H9 (cell line): Measurements from ENCODE around the gene CWC22. TPM values are rescaled to one million over a fixed set of nuclear protein-coding genes. Genes with fewer than 3 reads are reported as not detected.

Experiments
- DNase-seq: peaks from one replicate; pipeline ENCODE4 v3.0.0-alpha.2; 2017
- H2AFZ ChIP-seq: one replicate; pipeline ENCODE4 v1.6.1; 2013; ENCODE audit warnings: mild to moderate bottlenecking, low read length, control low read depth, moderate library complexity
- H2AK5ac ChIP-seq: 2 replicates; pipeline ENCODE4 v1.6.1; 2013; ENCODE audit warnings: low read length, control low read depth, mixed read lengths; ENCODE audit not compliant: insufficient read length
- H2BK120ac ChIP-seq: one replicate; pipeline ENCODE4 v1.6.1; 2013; ENCODE audit warnings: low read depth, mild to moderate bottlenecking, low read length, control low read depth, inconsistent platforms; ENCODE audit not compliant: poor library complexity, severe bottlenecking
- H2BK12ac ChIP-seq: 2 replicates; pipeline ENCODE4 v1.6.1; 2013; ENCODE audit warnings: low read length, control low read depth, mixed read lengths, low read depth; ENCODE audit not compliant: insufficient read length
- H2BK15ac ChIP-seq: 2 replicates; pipeline ENCODE4 v1.6.1; 2013; ENCODE audit warnings: low read depth, low read length, control low read depth
- H2BK20ac ChIP-seq: one replicate; pipeline ENCODE4 v1.6.1; 2013; ENCODE audit warnings: low read depth, mild to moderate bottlenecking, low read length, control low read depth, inconsistent platforms; ENCODE audit not compliant: poor library complexity, severe bottlenecking
- H2BK5ac ChIP-seq: 2 replicates; pipeline ENCODE4 v1.6.1; 2013; ENCODE audit warnings: low read length, control low read depth, mixed read lengths; ENCODE audit not compliant: insufficient read length
- H3K14ac ChIP-seq: 2 replicates; pipeline ENCODE4 v1.6.1; 2013; ENCODE audit warnings: low read length, control low read depth; ENCODE audit not compliant: insufficient read depth
- H3K18ac ChIP-seq: 2 replicates; pipeline ENCODE4 v1.6.1; 2013; ENCODE audit warnings: low read depth, mild to moderate bottlenecking, mixed read lengths, low read length, control low read depth; ENCODE audit not compliant: insufficient read length
- H3K23ac ChIP-seq: 2 replicates; pipeline ENCODE4 v1.6.1; 2013; ENCODE audit warnings: low read length, control low read depth, mixed read lengths, low read depth; ENCODE audit not compliant: insufficient read length
- H3K23me2 ChIP-seq: 2 replicates; pipeline ENCODE4 v1.6.1; 2013; ENCODE audit warnings: low read depth, mild to moderate bottlenecking, mixed read lengths, low read length, control low read depth; ENCODE audit not compliant: insufficient read length, poor library complexity, severe bottlenecking
- H3K27ac ChIP-seq: 2 replicates; pipeline ENCODE4 v1.5.1; 2013; ENCODE audit warnings: low read length, control low read depth, mixed read lengths, low read depth; ENCODE audit not compliant: insufficient read length
- H3K27me3 ChIP-seq: 2 replicates; pipeline ENCODE4 v1.6.1; 2013; ENCODE audit warnings: low read length, control low read depth, inconsistent platforms; ENCODE audit not compliant: insufficient read depth
- H3K4ac ChIP-seq: 2 replicates; pipeline ENCODE4 v1.6.1; 2013; ENCODE audit warnings: low read depth, mild to moderate bottlenecking, control low read depth, inconsistent platforms, low read length, moderate library complexity
- H3K4me1 ChIP-seq: 2 replicates; pipeline ENCODE4 v1.6.1; 2013; ENCODE audit warnings: low read length, control low read depth, inconsistent platforms; ENCODE audit not compliant: insufficient read depth
- H3K4me2 ChIP-seq: 2 replicates; pipeline ENCODE4 v1.6.1; 2013; ENCODE audit warnings: low read length, control low read depth, mixed read lengths; ENCODE audit not compliant: insufficient read length, insufficient read depth
- H3K56ac ChIP-seq: 2 replicates; pipeline ENCODE4 v1.6.1; 2013; ENCODE audit warnings: low read depth, mild to moderate bottlenecking, mixed read lengths, low read length, control low read depth; ENCODE audit not compliant: insufficient read length
- H3K79me1 ChIP-seq: 2 replicates; pipeline ENCODE4 v1.6.1; 2013; ENCODE audit warnings: low read depth, mild to moderate bottlenecking, moderate library complexity, low read length, control low read depth, inconsistent platforms; ENCODE audit not compliant: insufficient read depth, poor library complexity, severe bottlenecking
- H3K79me2 ChIP-seq: 2 replicates; pipeline ENCODE4 v1.6.1; 2013; ENCODE audit warnings: low read length, control low read depth, inconsistent platforms; ENCODE audit not compliant: insufficient read depth
- H3K9ac ChIP-seq: 2 replicates; pipeline ENCODE4 v1.6.1; 2013; ENCODE audit warnings: low read length, control low read depth, mixed read lengths; ENCODE audit not compliant: insufficient read length; ENCODE audit errors: extremely low read depth
- H3K9me3 ChIP-seq: one replicate; pipeline ENCODE4 v1.6.1; 2013; ENCODE audit warnings: low read depth, low read length, inconsistent platforms; ENCODE audit not compliant: control insufficient read depth
- H3T11ph ChIP-seq: one replicate; pipeline ENCODE4 v1.6.1; 2013; ENCODE audit warnings: mild to moderate bottlenecking, low read length, control low read depth, inconsistent platforms
- H4K20me1 ChIP-seq: one replicate; pipeline ENCODE4 v1.6.1; 2013; ENCODE audit not compliant: control insufficient read depth, insufficient read length, insufficient read depth
- H4K5ac ChIP-seq: 2 replicates; pipeline ENCODE4 v1.6.1; 2013; ENCODE audit warnings: low read depth, mild to moderate bottlenecking, mixed read lengths, low read length, control low read depth; ENCODE audit not compliant: insufficient read length
- H4K8ac ChIP-seq: replicated peaks from 2 replicates; pipeline ENCODE4 v1.6.1; 2013; ENCODE audit warnings: low read length, control low read depth, mixed read lengths, low read depth; ENCODE audit not compliant: insufficient read length
- H4K91ac ChIP-seq: 2 replicates; pipeline ENCODE4 v1.6.1; 2013; ENCODE audit warnings: low read depth, mild to moderate bottlenecking, moderate library complexity, mixed read lengths, low read length, control low read depth; ENCODE audit not compliant: insufficient read length
- H3K27ac Mint-ChIP-seq, 3 experiments: 2 replicates in 2 of 3; 3 replicates in 1 of 3; pipeline ENCODE4 v1.8.0; 2020 to 2021; ENCODE audit warnings: mixed read lengths in 3 of 3, mild to moderate bottlenecking in 1 of 3, moderate library complexity in 1 of 3
- H3K27me3 Mint-ChIP-seq: 2 replicates; pipeline ENCODE4 v1.8.0; 2021; ENCODE audit warnings: low read depth, mild to moderate bottlenecking, moderate library complexity, mixed read lengths
- H3K36me3 Mint-ChIP-seq, 3 experiments: 2 replicates in 2 of 3; 3 replicates in 1 of 3; pipeline ENCODE4 v1.8.0; 2020 to 2021; ENCODE audit warnings: low read depth in 3 of 3, mixed read lengths in 3 of 3; ENCODE audit not compliant: insufficient read depth in 1 of 3
- H3K4me1 Mint-ChIP-seq, 2 experiments: 2 replicates each; pipeline ENCODE4 v1.8.0; 2020; ENCODE audit warnings: mixed read lengths in 2 of 2
- H3K4me3 Mint-ChIP-seq, 2 experiments: 2 replicates in 1 of 2; 3 replicates in 1 of 2; pipeline ENCODE4 v1.8.0; 2020 to 2021; ENCODE audit warnings: mild to moderate bottlenecking in 2 of 2, mixed read lengths in 2 of 2, moderate library complexity in 1 of 2
- H3K9me3 Mint-ChIP-seq, 2 experiments: 2 replicates in 1 of 2; 3 replicates in 1 of 2; pipeline ENCODE4 v1.8.0; 2020; ENCODE audit warnings: mild to moderate bottlenecking in 2 of 2, mixed read lengths in 2 of 2, moderate library complexity in 1 of 2
- WGBS: extraction: QIAGEN DNeasy Blood & Tissue Kit; methylation state at CpG from one replicate; pipeline ENCODE4 v1.1.7; 2013; ENCODE audit warnings: missing lambda C conversion rate, low lambda C conversion rate, mixed read lengths; ENCODE audit not compliant: insufficient read length; ENCODE audit errors: extremely low coverage; 5-methylcytosine and 5-hydroxymethylcytosine counted together
- total RNA-seq: library from RNA; stranded (reverse); gene quantifications from 2 replicates; pipeline ENCODE4 v1.2.1, GENCODE V29; 2021
- TF ChIP-seq, protein P1 (sequence below): fragments of 200-600 bp; sonication (generic); conservative IDR thresholded peaks from 3 replicates; pipeline ENCODE4 v1.8.0; 2021; ENCODE audit warnings: antibody characterized with exemption, mild to moderate bottlenecking

The CWC22 gene
- total RNA-seq, 1 experiment from 2014 or later, result 43.4 TPM

DNA sequence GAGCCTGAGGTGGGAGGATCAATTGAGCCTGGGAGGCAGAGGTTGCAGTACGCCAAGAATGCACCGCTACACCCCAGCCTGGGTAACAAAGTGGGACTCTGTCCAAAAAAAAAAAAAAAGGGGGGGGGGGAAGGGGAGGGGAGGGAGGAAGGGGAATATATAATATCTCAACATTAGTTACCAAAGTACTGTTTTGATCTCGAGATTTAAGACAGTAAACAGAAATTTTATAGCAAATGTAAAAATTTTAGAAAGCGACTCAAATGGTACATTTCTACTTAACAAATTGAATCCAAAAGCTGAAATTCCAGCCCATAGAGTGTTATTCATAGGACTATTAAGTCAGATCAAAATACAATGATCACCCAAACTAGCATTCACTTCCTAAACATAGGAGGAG lies 60.8 kb downstream of the CWC22 start:
- no peak for DNase-seq
- H3K4me1 ChIP-seq, result no peaks in the 10 kb centered on the region
- H3K79me1 ChIP-seq, result no peaks in the 10 kb centered on the region
- H3K56ac ChIP-seq, result no peak overlapping the region
- H2AFZ ChIP-seq, result no peak overlapping the region
- Mint-ChIP-seq H3K4me1 (no peaks in the 10 kb centered on the region; a peak in 1 of 4 replicates), H3K27ac (peak overlapping the region in 1 of 3 experiments; percentile 89; a peak in 1 of 7 replicates), H3K27me3 (no peaks in the 10 kb centered on the region), H3K36me3 (peaks cover 11 to 46% (median 43%) of the 10 kb centered on the region in 3 experiments; a peak in 6 of 7 replicates), H3K9me3 (no peaks in the 10 kb centered on the region), H3K4me3 (no peak overlapping the region)
- no peaks in the 10 kb centered on the region for H3K27me3 ChIP-seq
- no peaks in the 10 kb centered on the region for H3K9me3 ChIP-seq
- H3K4ac ChIP-seq, result no peak overlapping the region
- H3K4me2 ChIP-seq, result no peak overlapping the region
- no peak overlapping the region for H4K91ac ChIP-seq
- no peak overlapping the region for H2BK5ac ChIP-seq
- H4K8ac ChIP-seq, result no peak overlapping the region
- H2BK120ac ChIP-seq, result no peak overlapping the region
- no peak overlapping the region for H3T11ph ChIP-seq
- no peak overlapping the region for H4K5ac ChIP-seq
- no peak overlapping the region for H2BK15ac ChIP-seq
- H3K27ac ChIP-seq, result no peak overlapping the region
- no peaks in the 10 kb centered on the region for H3K23me2 ChIP-seq
- TF ChIP-seq, protein P1, sequence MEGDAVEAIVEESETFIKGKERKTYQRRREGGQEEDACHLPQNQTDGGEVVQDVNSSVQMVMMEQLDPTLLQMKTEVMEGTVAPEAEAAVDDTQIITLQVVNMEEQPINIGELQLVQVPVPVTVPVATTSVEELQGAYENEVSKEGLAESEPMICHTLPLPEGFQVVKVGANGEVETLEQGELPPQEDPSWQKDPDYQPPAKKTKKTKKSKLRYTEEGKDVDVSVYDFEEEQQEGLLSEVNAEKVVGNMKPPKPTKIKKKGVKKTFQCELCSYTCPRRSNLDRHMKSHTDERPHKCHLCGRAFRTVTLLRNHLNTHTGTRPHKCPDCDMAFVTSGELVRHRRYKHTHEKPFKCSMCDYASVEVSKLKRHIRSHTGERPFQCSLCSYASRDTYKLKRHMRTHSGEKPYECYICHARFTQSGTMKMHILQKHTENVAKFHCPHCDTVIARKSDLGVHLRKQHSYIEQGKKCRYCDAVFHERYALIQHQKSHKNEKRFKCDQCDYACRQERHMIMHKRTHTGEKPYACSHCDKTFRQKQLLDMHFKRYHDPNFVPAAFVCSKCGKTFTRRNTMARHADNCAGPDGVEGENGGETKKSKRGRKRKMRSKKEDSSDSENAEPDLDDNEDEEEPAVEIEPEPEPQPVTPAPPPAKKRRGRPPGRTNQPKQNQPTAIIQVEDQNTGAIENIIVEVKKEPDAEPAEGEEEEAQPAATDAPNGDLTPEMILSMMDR, result no peak
- H2AK5ac ChIP-seq, result no peak overlapping the region
- no peaks in the 10 kb centered on the region for H4K20me1 ChIP-seq
- no peak overlapping the region for H3K9ac ChIP-seq
- no peak overlapping the region for H2BK20ac ChIP-seq
- no peaks in the 10 kb centered on the region for H3K79me2 ChIP-seq
- no CpG with 5 or more reads among the region's 4 CpGs for WGBS
- no peak overlapping the region for H3K14ac ChIP-seq
- H3K18ac ChIP-seq, result no peak overlapping the region
- H3K23ac ChIP-seq, result no peak overlapping the region
- no peak overlapping the region for H2BK12ac ChIP-seq
